Esophagus mucosa (tissue), 1 donor: ENCODE data around the gene KIF21A. TPM values are rescaled to one million over a fixed set of nuclear protein-coding genes. Genes with fewer than 3 reads are reported as not detected.
A peak's percentile ranks its signal among the peaks of the same experiment; 100 is the strongest.
"Not testable (repeated sequence)": the region's sequence is repeated elsewhere in the genome, so short reads cannot be mapped to it uniquely, and the experiment has no call there.

Experiments
- ATAC-seq: fragments of 200-7000 bp; cut with Tn5 transposase; one replicate; pipeline ENCODE4 v1.9.1; 2020
- total RNA-seq: library from RNA; stranded (reverse); gene quantifications from one replicate; pipeline ENCODE4 v1.2.4, GENCODE V29; 2023
- donor health status: DM: yes; HTN: yes; CAD: no.

KIF21A gene
- total RNA-seq, 1 donor from 2014 or later = 19.0 TPM

GRCh38 chr12:39343665-39344064 lies 99.3 kb downstream of the KIF21A start:
- peak; percentile 26 for ATAC-seq

GRCh38 chr12:39341761-39342160 lies 101.2 kb downstream of the KIF21A start:
- ATAC-seq = no peak

GRCh38 chr12:39341179-39341578 lies 101.7 kb downstream of the KIF21A start:
- no peak for ATAC-seq

GRCh38 chr12:39332661-39333175 lies 110.2 kb downstream of the KIF21A start:
- ATAC-seq = no peak

- no peak for ATAC-seq
These were observed 111.2 kb downstream of the KIF21A start for GRCh38 chr12:39331539-39332261.

- no peak for ATAC-seq
These were observed 113.0 kb downstream of the KIF21A start for GRCh38 chr12:39329876-39330275.

- ATAC-seq = no peak
These were observed 113.9 kb downstream of the KIF21A start for GRCh38 chr12:39329018-39329417.

GRCh38 chr12:39327965-39328364 lies 115.0 kb downstream of the KIF21A start:
- ATAC-seq = no peak

- no peak for ATAC-seq
These were observed 115.4 kb downstream of the KIF21A start for GRCh38 chr12:39327510-39327909.

GRCh38 chr12:39319180-39319579 lies 123.7 kb downstream of the KIF21A start:
- ATAC-seq = no peak

- no peak for ATAC-seq
These were observed 128.4 kb downstream of the KIF21A start for GRCh38 chr12:39314547-39314946.

- no peak for ATAC-seq
These were observed 133.4 kb downstream of the KIF21A start for GRCh38 chr12:39309516-39309915.

GRCh38 chr12:39301422-39301821 lies 141.5 kb downstream of the KIF21A start:
- ATAC-seq = no peak

- no peak for ATAC-seq
These were observed 142.1 kb downstream of the KIF21A start for GRCh38 chr12:39300799-39301198.

- no peak for ATAC-seq
These were observed 145.0 kb downstream of the KIF21A start for GRCh38 chr12:39297891-39298290.

GRCh38 chr12:39296496-39296895 lies 146.4 kb downstream of the KIF21A start:
- no peak for ATAC-seq

- not testable (repeated sequence) for ATAC-seq
These were observed 147.3 kb downstream of the KIF21A start for GRCh38 chr12:39295593-39295992.

GRCh38 chr12:39294715-39295114 lies 148.2 kb downstream of the KIF21A start:
- ATAC-seq = no peak

- ATAC-seq = no peak
These were observed 150.7 kb downstream of the KIF21A start for GRCh38 chr12:39292125-39292630.

- no peak for ATAC-seq
These were observed 155.1 kb downstream of the KIF21A start for GRCh38 chr12:39287817-39288216.

- ATAC-seq = no peak
These were observed 155.5 kb downstream of the KIF21A start for GRCh38 chr12:39287409-39287808.

GRCh38 chr12:39278426-39278825 lies 164.5 kb downstream of the KIF21A start:
- ATAC-seq = no peak

- no peak for ATAC-seq
These were observed 165.5 kb downstream of the KIF21A start for GRCh38 chr12:39277416-39277815.

GRCh38 chr12:39275846-39276245 lies 167.1 kb downstream of the KIF21A start:
- ATAC-seq = no peak
